Measurements from ENCODE around the gene SPRR3. TPM values are rescaled to one million over a fixed set of nuclear protein-coding genes. Genes with fewer than 3 reads are reported as not detected.

Gene SPRR3
- total RNA-seq, 4 donors from 2014 or later = not detected

GRCh38 chr1:152982076-152982475, 19.5 kb upstream of the SPRR3 start:
- no peak for DNase-seq (ENCODE audit: low spot score in 2 of 2)
- no peak for TF ChIP-seq EP300 (IDR thresholded peaks at IDR 0.05)
- no peak for TF ChIP-seq POLR2A (IDR thresholded peaks at IDR 0.05)
- Histone ChIP-seq H3K4me3 (no peak overlapping the region), H3K27me3 (no peaks in the 10 kb centered on the region), H3K27ac (no peak overlapping the region), H3K4me1 (no peaks in the 10 kb centered on the region), H3K9me3 (no peaks in the 10 kb centered on the region), H3K36me3 (no peaks in the 10 kb centered on the region)
- 73 to 81% methylated on average over 4 of the region's 4 CpGs for WGBS, 2 donors

- H3K9me3 ChIP-seq = no peaks in the 10 kb centered on the region
- H3K36me3 ChIP-seq = no peaks in the 10 kb centered on the region
- H3K4me3 ChIP-seq = no peak overlapping the region
- no peaks in the 10 kb centered on the region for H3K27me3 ChIP-seq
- H3K27ac ChIP-seq = no peak overlapping the region
- DNase-seq (ENCODE audit: low spot score in 2 of 2) = no peak
- no peaks in the 10 kb centered on the region for H3K4me1 ChIP-seq
- no peak for TF ChIP-seq EP300 (IDR thresholded peaks at IDR 0.05)
- TF ChIP-seq POLR2A (IDR thresholded peaks at IDR 0.05) = no peak
- TF ChIP-seq CTCF (IDR thresholded peaks at IDR 0.05) = no peak
Observed at GRCh38 chr1:152983234-152983633, 18.3 kb upstream of the SPRR3 start.

GRCh38 chr1:152983743-152984142, 17.8 kb upstream of the SPRR3 start, which contains the start of gene SPRR1A:
TSS of gene SPRR1A (plus strand) at chr1:152984081. CDS start at chr1:152985231, 1,150 bp downstream.
- WGBS, 2 donors = 80 to 85% methylated on average over 3 of the region's 3 CpGs
- DNase-seq (ENCODE audit: low spot score in 2 of 2) = no peak
- no peak within 1 kb of the TSS for H3K27ac ChIP-seq
- no peaks in the 10 kb centered on the region for H3K4me1 ChIP-seq
- no peaks in the 10 kb centered on the region for H3K27me3 ChIP-seq
- H3K9me3 ChIP-seq = no peaks in the 10 kb centered on the region
- TF ChIP-seq EP300 (IDR thresholded peaks at IDR 0.05) = no peak
- no peak for TF ChIP-seq POLR2A (IDR thresholded peaks at IDR 0.05)
- no peak for TF ChIP-seq CTCF (IDR thresholded peaks at IDR 0.05)
- no peak within 1 kb of the TSS for H3K4me3 ChIP-seq
- H3K36me3 ChIP-seq = no peaks in the 10 kb centered on the region

- no peak overlapping the region for H3K27ac ChIP-seq
- TF ChIP-seq EP300 (IDR thresholded peaks at IDR 0.05) (no peak), POLR2A (IDR thresholded peaks at IDR 0.05) (no peak), CTCF (IDR thresholded peaks at IDR 0.05) (no peak)
- no peaks in the 10 kb centered on the region for H3K27me3 ChIP-seq
- H3K4me3 ChIP-seq = no peak overlapping the region
- 86 to 91% methylated on average over 2 of the region's 2 CpGs for WGBS, 2 donors
- no peaks in the 10 kb centered on the region for H3K9me3 ChIP-seq
- no peaks in the 10 kb centered on the region for H3K4me1 ChIP-seq
- H3K36me3 ChIP-seq = no peaks in the 10 kb centered on the region
- no peak for DNase-seq (ENCODE audit: low spot score in 2 of 2)
Observed at GRCh38 chr1:152986578-152986977, 15.0 kb upstream of the SPRR3 start.

GRCh38 chr1:152993186-152993585, 8.4 kb upstream of the SPRR3 start:
- peaks cover 0 to 11% (median 0%) of the 10 kb centered on the region in 4 donors for H3K9me3 ChIP-seq
- H3K4me3 ChIP-seq = no peak overlapping the region
- no peaks in the 10 kb centered on the region for H3K36me3 ChIP-seq
- TF ChIP-seq CTCF (IDR thresholded peaks at IDR 0.05) = no peak
- TF ChIP-seq POLR2A (IDR thresholded peaks at IDR 0.05) = no peak
- no peak for TF ChIP-seq EP300 (IDR thresholded peaks at IDR 0.05)
- no peak for DNase-seq (ENCODE audit: low spot score in 2 of 2)
- H3K27ac ChIP-seq = no peak overlapping the region
- H3K4me1 ChIP-seq = no peaks in the 10 kb centered on the region
- H3K27me3 ChIP-seq = no peaks in the 10 kb centered on the region
- 75 to 77% methylated on average over 6 of the region's 6 CpGs for WGBS, 2 donors

GRCh38 chr1:152995842-152996241, 5.7 kb upstream of the SPRR3 start:
- 41 to 45% methylated on average over 1 of the region's 1 CpG for WGBS, 2 donors
- H3K4me1 ChIP-seq = no peaks in the 10 kb centered on the region
- no peak overlapping the region for H3K27ac ChIP-seq
- peaks cover 0 to 11% (median 0%) of the 10 kb centered on the region in 4 donors for H3K9me3 ChIP-seq
- TF ChIP-seq EP300 (IDR thresholded peaks at IDR 0.05) (no peak), CTCF (IDR thresholded peaks at IDR 0.05) (no peak), POLR2A (IDR thresholded peaks at IDR 0.05) (no peak)
- H3K4me3 ChIP-seq = no peak overlapping the region
- no peak for DNase-seq (ENCODE audit: low spot score in 2 of 2)
- no peaks in the 10 kb centered on the region for H3K36me3 ChIP-seq
- H3K27me3 ChIP-seq = no peaks in the 10 kb centered on the region

All from tibial nerve (tissue), 4 donors.